Measurements from ENCODE around the gene ABHD5. TPM values are rescaled to one million over a fixed set of nuclear protein-coding genes. Genes with fewer than 3 reads are reported as not detected.

The ABHD5 gene
- total and polyA plus RNA-seq, 2 donors from 2014 or later: 19.0 to 21.1 TPM

- Histone ChIP-seq H3K9ac (ENCODE audit: low read length in 3 of 3) (no peak overlapping the region), H3K4me1 (ENCODE audit: control insufficient read depth in 2 of 3, insufficient read depth in 2 of 3, low read depth in 1 of 3, low read length in 3 of 3) (no peaks in the 10 kb centered on the region), H3K27ac (ENCODE audit: low read depth in 2 of 2, low read length in 2 of 2) (no peak overlapping the region), H3K27me3 (ENCODE audit: control insufficient read depth, insufficient read depth, low read length) (no peaks in the 10 kb centered on the region), H3K4me3 (ENCODE audit: low read length in 3 of 3) (no peak overlapping the region), H3K36me3 (ENCODE audit: control insufficient read depth in 2 of 3, insufficient read depth in 3 of 3, low read length in 3 of 3) (peaks cover 0 to 4% (median 0%) of the 10 kb centered on the region in 3 donors), H3K9me3 (ENCODE audit: control insufficient read depth in 2 of 3, insufficient read depth in 1 of 3, low read length in 3 of 3) (no peaks in the 10 kb centered on the region)
- FAIRE-seq: no peak
- DNase-seq: no peak
- no peak for TF ChIP-seq CTCF (IDR thresholded peaks at IDR 0.05; ENCODE audit: borderline replicate concordance, extremely low read depth, insufficient read depth)
- intact Hi-C loops (cut with DNase I): no loop called here
These were observed 15.6 kb downstream of the ABHD5 start for GRCh38 chr3:43706342-43706741.

GRCh38 chr3:43707266-43707665 lies 16.5 kb downstream of the ABHD5 start:
- no peak for TF ChIP-seq CTCF (IDR thresholded peaks at IDR 0.05; ENCODE audit: borderline replicate concordance, extremely low read depth, insufficient read depth)
- Histone ChIP-seq H3K4me3 (ENCODE audit: low read length in 3 of 3) (no peak overlapping the region), H3K9me3 (ENCODE audit: control insufficient read depth in 2 of 3, insufficient read depth in 1 of 3, low read length in 3 of 3) (no peaks in the 10 kb centered on the region), H3K36me3 (ENCODE audit: control insufficient read depth in 2 of 3, insufficient read depth in 3 of 3, low read length in 3 of 3) (peaks cover 0 to 3% (median 3%) of the 10 kb centered on the region in 3 donors), H3K9ac (ENCODE audit: low read length in 3 of 3) (no peak overlapping the region), H3K27me3 (ENCODE audit: control insufficient read depth, insufficient read depth, low read length) (no peaks in the 10 kb centered on the region), H3K4me1 (ENCODE audit: control insufficient read depth in 2 of 3, insufficient read depth in 2 of 3, low read depth in 1 of 3, low read length in 3 of 3) (no peaks in the 10 kb centered on the region), H3K27ac (ENCODE audit: low read depth in 2 of 2, low read length in 2 of 2) (no peak overlapping the region)
- DNase-seq (no peak), FAIRE-seq (no peak)
- intact Hi-C loops (cut with DNase I): no loop called here

- no peaks in the 10 kb centered on the region for H3K4me1 ChIP-seq (ENCODE audit: control insufficient read depth in 2 of 3, insufficient read depth in 2 of 3, low read depth in 1 of 3, low read length in 3 of 3)
- H3K36me3 ChIP-seq (ENCODE audit: control insufficient read depth in 2 of 3, insufficient read depth in 3 of 3, low read length in 3 of 3): peaks cover 0 to 3% (median 0%) of the 10 kb centered on the region in 3 donors
- no peaks in the 10 kb centered on the region for H3K27me3 ChIP-seq (ENCODE audit: control insufficient read depth, insufficient read depth, low read length)
- no peak overlapping the region for H3K27ac ChIP-seq (ENCODE audit: low read depth in 2 of 2, low read length in 2 of 2)
- H3K9me3 ChIP-seq (ENCODE audit: control insufficient read depth in 2 of 3, insufficient read depth in 1 of 3, low read length in 3 of 3): no peaks in the 10 kb centered on the region
- H3K4me3 ChIP-seq (ENCODE audit: low read length in 3 of 3): no peak overlapping the region
- H3K9ac ChIP-seq (ENCODE audit: low read length in 3 of 3): no peak overlapping the region
- FAIRE-seq (no peak), DNase-seq (no peak)
- intact Hi-C loops (cut with DNase I): no loop called here
- no peak for TF ChIP-seq CTCF (IDR thresholded peaks at IDR 0.05; ENCODE audit: borderline replicate concordance, extremely low read depth, insufficient read depth)
These were observed 17.3 kb downstream of the ABHD5 start for GRCh38 chr3:43707998-43708397.

- Histone ChIP-seq H3K9ac (ENCODE audit: low read length in 3 of 3) (no peak overlapping the region), H3K27me3 (ENCODE audit: control insufficient read depth, insufficient read depth, low read length) (no peaks in the 10 kb centered on the region), H3K36me3 (ENCODE audit: control insufficient read depth in 2 of 3, insufficient read depth in 3 of 3, low read length in 3 of 3) (peaks cover 0 to 3% (median 0%) of the 10 kb centered on the region in 3 donors), H3K27ac (ENCODE audit: low read depth in 2 of 2, low read length in 2 of 2) (no peak overlapping the region), H3K4me3 (ENCODE audit: low read length in 3 of 3) (no peak overlapping the region), H3K9me3 (ENCODE audit: control insufficient read depth in 2 of 3, insufficient read depth in 1 of 3, low read length in 3 of 3) (no peaks in the 10 kb centered on the region), H3K4me1 (ENCODE audit: control insufficient read depth in 2 of 3, insufficient read depth in 2 of 3, low read depth in 1 of 3, low read length in 3 of 3) (no peaks in the 10 kb centered on the region)
- intact Hi-C loops (cut with DNase I): no loop called here
- no peak for TF ChIP-seq CTCF (IDR thresholded peaks at IDR 0.05; ENCODE audit: borderline replicate concordance, extremely low read depth, insufficient read depth)
- DNase-seq (no peak), FAIRE-seq (no peak)
These were observed 18.3 kb downstream of the ABHD5 start for GRCh38 chr3:43709022-43709421.

Measured in kidney (tissue), 14 donors.